ENCODE data around the gene PRKRA. TPM values are rescaled to one million over a fixed set of nuclear protein-coding genes. Genes with fewer than 3 reads are reported as not detected.

The PRKRA gene
- total and polyA plus RNA-seq, 9 of the 15 experiments (the other 6 are each of a cell fraction or from before 2014, with no cell fraction given), result 14.1 to 78.1 (median 52.3) TPM

DNA sequence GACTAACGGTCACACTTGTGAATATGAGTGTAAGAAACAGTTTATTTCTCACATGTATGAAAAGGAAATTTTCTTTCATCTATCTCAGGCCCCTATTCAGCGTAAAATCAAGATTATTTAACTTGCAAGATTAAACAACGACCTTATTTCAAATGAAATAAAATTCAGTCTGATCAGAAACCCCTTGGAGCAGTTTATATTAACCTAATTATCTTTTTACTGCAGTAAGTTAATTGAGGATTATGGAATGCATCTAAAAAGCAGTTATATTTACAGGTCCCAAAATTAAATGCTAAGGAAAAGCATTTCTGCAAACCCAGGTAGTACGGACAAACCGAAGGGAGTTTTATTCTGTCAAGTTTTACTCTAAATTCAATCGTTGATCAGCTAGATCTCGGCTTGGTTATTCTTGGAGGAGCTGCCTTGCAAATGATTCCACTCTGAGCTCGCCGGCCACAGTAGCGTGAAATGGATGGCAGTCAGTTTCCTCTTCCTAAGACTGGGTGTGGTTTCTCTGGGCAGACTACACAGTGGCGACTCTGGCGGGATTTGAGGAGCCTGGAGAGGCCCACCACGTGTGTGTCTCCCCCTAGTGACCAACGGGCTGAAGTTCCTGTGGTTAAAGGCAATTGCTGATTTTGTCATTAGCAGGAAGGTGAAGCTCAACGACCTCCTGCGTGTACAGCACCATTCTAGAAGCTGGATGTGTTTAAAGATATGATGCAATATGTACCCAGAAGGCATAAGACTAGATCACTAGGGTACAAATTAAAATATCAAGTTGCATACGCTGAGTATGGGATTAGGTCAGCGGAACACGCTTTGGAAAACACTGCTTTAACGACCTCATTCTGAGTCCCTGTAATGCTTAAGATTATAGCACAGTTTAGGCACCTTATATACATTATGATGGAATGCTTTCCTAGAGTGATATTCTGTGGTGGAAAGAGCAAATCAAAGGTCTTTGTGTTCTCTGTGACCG is 36.4 kb downstream of the PRKRA start (continued):
- no peak for TF ChIP-seq ZNF224 (CRISPR knock-in tag; IDR thresholded peaks at IDR 0.05)
- TF ChIP-seq, protein P1, sequence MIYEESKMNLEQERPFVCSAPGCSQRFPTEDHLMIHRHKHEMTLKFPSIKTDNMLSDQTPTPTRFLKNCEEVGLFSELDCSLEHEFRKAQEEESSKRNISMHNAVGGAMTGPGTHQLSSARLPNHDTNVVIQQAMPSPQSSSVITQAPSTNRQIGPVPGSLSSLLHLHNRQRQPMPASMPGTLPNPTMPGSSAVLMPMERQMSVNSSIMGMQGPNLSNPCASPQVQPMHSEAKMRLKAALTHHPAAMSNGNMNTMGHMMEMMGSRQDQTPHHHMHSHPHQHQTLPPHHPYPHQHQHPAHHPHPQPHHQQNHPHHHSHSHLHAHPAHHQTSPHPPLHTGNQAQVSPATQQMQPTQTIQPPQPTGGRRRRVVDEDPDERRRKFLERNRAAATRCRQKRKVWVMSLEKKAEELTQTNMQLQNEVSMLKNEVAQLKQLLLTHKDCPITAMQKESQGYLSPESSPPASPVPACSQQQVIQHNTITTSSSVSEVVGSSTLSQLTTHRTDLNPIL (CRISPR knock-in tag; IDR thresholded peaks at IDR 0.05), result no peak
- TF ChIP-seq CBFA2T2 (conservative IDR thresholded peaks at IDR 0.05), result no peak
- peak; percentile 65; the same call in 1 of the 2 replicates for TF ChIP-seq KLF6 (CRISPR knock-in tag; IDR thresholded peaks at IDR 0.05; ENCODE audit: borderline replicate concordance)
- TF ChIP-seq KLF16 (IDR thresholded peaks at IDR 0.05), result peak; percentile 71
- TF ChIP-seq MCM5 (IDR thresholded peaks at IDR 0.05; ENCODE audit: low read depth), result no peak
- no peak for TF ChIP-seq PHB (CRISPR knock-in tag; IDR thresholded peaks at IDR 0.05)
- TF ChIP-seq, protein P2, sequence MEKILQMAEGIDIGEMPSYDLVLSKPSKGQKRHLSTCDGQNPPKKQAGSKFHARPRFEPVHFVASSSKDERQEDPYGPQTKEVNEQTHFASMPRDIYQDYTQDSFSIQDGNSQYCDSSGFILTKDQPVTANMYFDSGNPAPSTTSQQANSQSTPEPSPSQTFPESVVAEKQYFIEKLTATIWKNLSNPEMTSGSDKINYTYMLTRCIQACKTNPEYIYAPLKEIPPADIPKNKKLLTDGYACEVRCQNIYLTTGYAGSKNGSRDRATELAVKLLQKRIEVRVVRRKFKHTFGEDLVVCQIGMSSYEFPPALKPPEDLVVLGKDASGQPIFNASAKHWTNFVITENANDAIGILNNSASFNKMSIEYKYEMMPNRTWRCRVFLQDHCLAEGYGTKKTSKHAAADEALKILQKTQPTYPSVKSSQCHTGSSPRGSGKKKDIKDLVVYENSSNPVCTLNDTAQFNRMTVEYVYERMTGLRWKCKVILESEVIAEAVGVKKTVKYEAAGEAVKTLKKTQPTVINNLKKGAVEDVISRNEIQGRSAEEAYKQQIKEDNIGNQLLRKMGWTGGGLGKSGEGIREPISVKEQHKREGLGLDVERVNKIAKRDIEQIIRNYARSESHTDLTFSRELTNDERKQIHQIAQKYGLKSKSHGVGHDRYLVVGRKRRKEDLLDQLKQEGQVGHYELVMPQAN (IDR thresholded peaks at IDR 0.05; ENCODE audit: borderline replicate concordance), result no peak
- TF ChIP-seq GTF2F1 (IDR thresholded peaks at IDR 0.05; ENCODE audit: low read depth, low read length), result peak; percentile 77; the same call in 1 of the 2 replicates
- peak in 1 of 2 experiments; percentile 34; a peak in 1 of 4 replicates for TF ChIP-seq KDM4B (IDR thresholded peaks at IDR 0.05; ENCODE audit: borderline replicate concordance in 2 of 2, low read depth in 1 of 2)
- TF ChIP-seq PHF21A (IDR thresholded peaks at IDR 0.05; ENCODE audit: borderline replicate concordance, low read depth), result no peak
- TF ChIP-seq ZNF12 (CRISPR knock-in tag; IDR thresholded peaks at IDR 0.05), result no peak
- TF ChIP-seq, protein P3, sequence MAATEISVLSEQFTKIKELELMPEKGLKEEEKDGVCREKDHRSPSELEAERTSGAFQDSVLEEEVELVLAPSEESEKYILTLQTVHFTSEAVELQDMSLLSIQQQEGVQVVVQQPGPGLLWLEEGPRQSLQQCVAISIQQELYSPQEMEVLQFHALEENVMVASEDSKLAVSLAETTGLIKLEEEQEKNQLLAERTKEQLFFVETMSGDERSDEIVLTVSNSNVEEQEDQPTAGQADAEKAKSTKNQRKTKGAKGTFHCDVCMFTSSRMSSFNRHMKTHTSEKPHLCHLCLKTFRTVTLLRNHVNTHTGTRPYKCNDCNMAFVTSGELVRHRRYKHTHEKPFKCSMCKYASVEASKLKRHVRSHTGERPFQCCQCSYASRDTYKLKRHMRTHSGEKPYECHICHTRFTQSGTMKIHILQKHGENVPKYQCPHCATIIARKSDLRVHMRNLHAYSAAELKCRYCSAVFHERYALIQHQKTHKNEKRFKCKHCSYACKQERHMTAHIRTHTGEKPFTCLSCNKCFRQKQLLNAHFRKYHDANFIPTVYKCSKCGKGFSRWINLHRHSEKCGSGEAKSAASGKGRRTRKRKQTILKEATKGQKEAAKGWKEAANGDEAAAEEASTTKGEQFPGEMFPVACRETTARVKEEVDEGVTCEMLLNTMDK (IDR thresholded peaks at IDR 0.05; ENCODE audit: borderline replicate concordance, insufficient read depth, low read depth, low read length, poor library complexity, severe bottlenecking), result peak; percentile 39
- TF ChIP-seq MAZ (CRISPR knock-in tag; conservative IDR thresholded peaks at IDR 0.05 in 1 of 2, IDR thresholded peaks at IDR 0.05 in 1 of 2), result peak; percentile 55 to 74; a peak in 3 of 4 replicates
- peak; percentile 59 for TF ChIP-seq MAFK (IDR thresholded peaks at IDR 0.05; ENCODE audit: low read length)
- TF ChIP-seq ZNF217 (CRISPR knock-in tag; IDR thresholded peaks at IDR 0.05), result no peak
- TF ChIP-seq, protein P4, sequence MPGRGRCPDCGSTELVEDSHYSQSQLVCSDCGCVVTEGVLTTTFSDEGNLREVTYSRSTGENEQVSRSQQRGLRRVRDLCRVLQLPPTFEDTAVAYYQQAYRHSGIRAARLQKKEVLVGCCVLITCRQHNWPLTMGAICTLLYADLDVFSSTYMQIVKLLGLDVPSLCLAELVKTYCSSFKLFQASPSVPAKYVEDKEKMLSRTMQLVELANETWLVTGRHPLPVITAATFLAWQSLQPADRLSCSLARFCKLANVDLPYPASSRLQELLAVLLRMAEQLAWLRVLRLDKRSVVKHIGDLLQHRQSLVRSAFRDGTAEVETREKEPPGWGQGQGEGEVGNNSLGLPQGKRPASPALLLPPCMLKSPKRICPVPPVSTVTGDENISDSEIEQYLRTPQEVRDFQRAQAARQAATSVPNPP (IDR thresholded peaks at IDR 0.05; ENCODE audit: borderline replicate concordance, insufficient read depth, insufficient read length), result no peak
- TF ChIP-seq EHMT2 (IDR thresholded peaks at IDR 0.05), result 0 out of 2 replicates have a peak, but pooled peaks have one; percentile 65
- TF ChIP-seq CAMTA2 (CRISPR knock-in tag; conservative IDR thresholded peaks at IDR 0.05), result no peak

All from K562 (cell line).